Kidney epithelial cell (primary cell): Measurements from ENCODE around the gene ARHGAP24. TPM values are rescaled to one million over a fixed set of nuclear protein-coding genes. Genes with fewer than 3 reads are reported as not detected.

Source experiments
- DNase-seq: peaks from one replicate; pipeline ENCODE4 v3.0.0-alpha.2; 2010; ENCODE audit warnings: low read depth
- H3K27me3 ChIP-seq: 2 replicates; pipeline ENCODE4 v1.6.0; 2011; ENCODE audit warnings: low read length; ENCODE audit not compliant: control insufficient read depth, insufficient read depth
- H3K36me3 ChIP-seq: 2 replicates; pipeline ENCODE4 v1.5.1; 2011; ENCODE audit warnings: low read length; ENCODE audit not compliant: control insufficient read depth, insufficient read depth
- H3K4me3 ChIP-seq: 2 replicates; pipeline ENCODE4 v1.5.1; 2011; ENCODE audit warnings: low read depth, mild to moderate bottlenecking, control low read depth, low read length
- CTCF ChIP-seq: IDR thresholded peaks from 2 replicates; pipeline ENCODE4 v1.5.1; 2011; ENCODE audit warnings: mild to moderate bottlenecking, moderate library complexity, low read length, control low read depth, inconsistent platforms; ENCODE audit not compliant: insufficient read depth, poor library complexity, severe bottlenecking
- total RNA-seq: library from RNA; depleted of rRNA; stranded (reverse); fragments of >200 nt; gene quantifications from 2 replicates; pipeline ENCODE4 v1.2.3, GENCODE V29; 2015

Gene ARHGAP24
- total RNA-seq, 1 donor from 2014 or later, result 9.6 TPM

GRCh38 chr4:85994576-85994975, 519.6 kb downstream of the ARHGAP24 start:
- TF ChIP-seq CTCF, result no peak
- H3K36me3 ChIP-seq, result no peaks in the 10 kb centered on the region

GRCh38 chr4:85995361-85995760, 520.4 kb downstream of the ARHGAP24 start:
- no peak for TF ChIP-seq CTCF
- Histone ChIP-seq H3K4me3 (no peak overlapping the region), H3K27me3 (no peaks in the 10 kb centered on the region), H3K36me3 (no peaks in the 10 kb centered on the region)
- no peak for DNase-seq

More at GRCh38 chr4:85994576-85994975, 519.6 kb downstream of the ARHGAP24 start:
- H3K27me3 ChIP-seq, result no peaks in the 10 kb centered on the region
- DNase-seq, result no peak
- H3K4me3 ChIP-seq, result no peak overlapping the region

GRCh38 chr4:86001591-86001990, 526.6 kb downstream of the ARHGAP24 start:
- DNase-seq, result no peak
- TF ChIP-seq CTCF, result no peak
- H3K27me3 ChIP-seq, result no peaks in the 10 kb centered on the region
- H3K4me3 ChIP-seq, result no peak overlapping the region
- no peaks in the 10 kb centered on the region for H3K36me3 ChIP-seq

- no peak for DNase-seq
- no peak for TF ChIP-seq CTCF
- H3K27me3 ChIP-seq, result no peaks in the 10 kb centered on the region
- H3K36me3 ChIP-seq, result no peaks in the 10 kb centered on the region
- H3K4me3 ChIP-seq, result no peak overlapping the region
Measured at GRCh38 chr4:86004030-86004429, 529.1 kb downstream of the ARHGAP24 start.

GRCh38 chr4:86006057-86006456, 531.1 kb downstream of the ARHGAP24 start:
- no peak for TF ChIP-seq CTCF
- Histone ChIP-seq H3K27me3 (no peaks in the 10 kb centered on the region), H3K36me3 (no peaks in the 10 kb centered on the region), H3K4me3 (no peak overlapping the region)
- DNase-seq, result no peak

- no peak for TF ChIP-seq CTCF
Measured at GRCh38 chr4:86007042-86007441, 532.1 kb downstream of the ARHGAP24 start.

More at GRCh38 chr4:86007042-86007441, 532.1 kb downstream of the ARHGAP24 start:
- H3K27me3 ChIP-seq, result no peaks in the 10 kb centered on the region
- no peaks in the 10 kb centered on the region for H3K36me3 ChIP-seq
- no peak for DNase-seq
- H3K4me3 ChIP-seq, result no peak overlapping the region
